IMR-90 (cell line): ENCODE results near the gene C5. TPM values are rescaled to one million over a fixed set of nuclear protein-coding genes. Genes with fewer than 3 reads are reported as not detected.

Experiments
- ATAC-seq: fragments of 200-7000 bp; cut with Tn5 transposase; 2 replicates; pipeline ENCODE4 v1.9.1; 2020; ENCODE audit warnings: low read depth, mild to moderate bottlenecking, moderate library complexity
- BruUV-seq: library from RNA; stranded (reverse); fragments of 400-500 nt; replicated peaks from 2 replicates; lab custom pipeline; 2021; lab: Mats Ljungman, UMichigan
- CTCF ChIA-PET: fragments of 300-600 bp; formaldehyde crosslinking; extraction: SDS; loops from one replicate; lab custom pipeline; 2021; ENCODE audit warnings: antibody characterized with exemption; lab: Yijun Ruan, JAX
- POLR2A ChIA-PET: fragments of 300-600 bp; sonication (Branson Sonifier 250); formaldehyde crosslinking; loops from one replicate; lab custom pipeline; 2022; ENCODE audit warnings: antibody characterized with exemption; ENCODE audit not compliant: unreplicated experiment; lab: Charles Lee
- DNase-seq: peaks from one replicate; pipeline ENCODE4 v3.0.0; 2013
- H2AFZ ChIP-seq: replicated peaks from 2 replicates; pipeline ENCODE3; 2013; ENCODE audit warnings: low read length, mild to moderate bottlenecking; ENCODE audit not compliant: poor library complexity
- H2AK5ac ChIP-seq: 2 replicates; pipeline ENCODE4 v1.6.1; 2013; ENCODE audit warnings: low read depth, low read length, inconsistent platforms
- H2AK9ac ChIP-seq: replicated peaks from 2 replicates; pipeline ENCODE3; 2013; ENCODE audit warnings: mild to moderate bottlenecking, low read depth, low read length, moderate library complexity; ENCODE audit not compliant: poor library complexity
- H2BK120ac ChIP-seq: 2 replicates; pipeline ENCODE4 v1.6.1; 2013; ENCODE audit warnings: low read depth, low read length, inconsistent platforms
- H2BK15ac ChIP-seq: 3 replicates; pipeline ENCODE4 v1.6.1; 2013; ENCODE audit warnings: low read depth, low read length, inconsistent platforms
- H2BK20ac ChIP-seq: 2 replicates; pipeline ENCODE4 v1.6.1; 2013; ENCODE audit warnings: low read depth, mild to moderate bottlenecking, inconsistent platforms, low read length, moderate library complexity
- H2BK5ac ChIP-seq: 2 replicates; pipeline ENCODE4 v1.6.1; 2013; ENCODE audit warnings: mild to moderate bottlenecking, low read depth, low read length, inconsistent platforms; ENCODE audit not compliant: poor library complexity, severe bottlenecking
- H3K14ac ChIP-seq: replicated peaks from 2 replicates; pipeline ENCODE4 v1.6.1; 2013; ENCODE audit warnings: low read depth, low read length, inconsistent platforms
- H3K18ac ChIP-seq: 2 replicates; pipeline ENCODE4 v1.6.1; 2013; ENCODE audit warnings: low read depth, low read length, control low read depth
- H3K23ac ChIP-seq: 2 replicates; pipeline ENCODE4 v1.6.1; 2013; ENCODE audit warnings: low read depth, low read length, inconsistent platforms
- H3K27ac ChIP-seq: 2 replicates; pipeline ENCODE4 v1.5.1; 2013; ENCODE audit warnings: mild to moderate bottlenecking, control low read depth, low read length; ENCODE audit not compliant: insufficient read depth
- H3K27me3 ChIP-seq: 2 replicates; pipeline ENCODE4 v1.6.1; 2013; ENCODE audit warnings: low read length; ENCODE audit not compliant: control insufficient read depth, insufficient read depth
- H3K36me3 ChIP-seq: 2 replicates; pipeline ENCODE4 v1.6.1; 2013; ENCODE audit warnings: low read length, mixed read lengths; ENCODE audit not compliant: control insufficient read depth, insufficient read depth
- H3K4ac ChIP-seq: 2 replicates; pipeline ENCODE4 v1.6.1; 2013; ENCODE audit warnings: low read depth, low read length, inconsistent platforms
- H3K4me1 ChIP-seq: 2 replicates; pipeline ENCODE4 v1.6.1; 2013; ENCODE audit warnings: low read length, mixed read lengths; ENCODE audit not compliant: control insufficient read depth, insufficient read depth
- H3K4me2 ChIP-seq: 2 replicates; pipeline ENCODE4 v1.6.1; 2013; ENCODE audit warnings: low read depth, mild to moderate bottlenecking, control low read depth, low read length, moderate library complexity
- H3K4me3 ChIP-seq: 2 replicates; pipeline ENCODE4 v1.5.1; 2013; ENCODE audit warnings: low read depth, mild to moderate bottlenecking, control low read depth, low read length, moderate library complexity; ENCODE audit not compliant: insufficient read depth
- H3K56ac ChIP-seq: 2 replicates; pipeline ENCODE4 v1.6.1; 2013; ENCODE audit warnings: low read length, inconsistent platforms; ENCODE audit not compliant: insufficient read depth; ENCODE audit errors: extremely low read depth
- H3K79me1 ChIP-seq, 2 experiments: 2 replicates each; pipeline ENCODE4 v1.6.1; 2013; ENCODE audit warnings: low read length in 2 of 2, inconsistent platforms in 1 of 2, low read depth in 1 of 2
- H3K9ac ChIP-seq: 2 replicates; pipeline ENCODE4 v1.6.1; 2013; ENCODE audit warnings: low read depth, low read length, control low read depth
- H3K9me1 ChIP-seq: 2 replicates; pipeline ENCODE4 v1.6.1; 2013; ENCODE audit warnings: low read length, inconsistent platforms; ENCODE audit not compliant: insufficient read depth
- H3K9me3 ChIP-seq: 2 replicates; pipeline ENCODE4 v1.6.1; 2013; ENCODE audit warnings: low read length; ENCODE audit not compliant: control insufficient read depth, insufficient read depth
- H4K20me1 ChIP-seq: 2 replicates; pipeline ENCODE4 v1.6.1; 2013; ENCODE audit warnings: low read length, inconsistent platforms; ENCODE audit not compliant: insufficient read depth
- H4K5ac ChIP-seq: 2 replicates; pipeline ENCODE4 v1.6.1; 2013; ENCODE audit warnings: mild to moderate bottlenecking, low read depth, low read length, control low read depth
- H4K8ac ChIP-seq, 2 experiments: 2 replicates each; pipeline ENCODE4 v1.6.1; 2013; ENCODE audit warnings: low read depth in 2 of 2, low read length in 2 of 2, control low read depth in 1 of 2, inconsistent platforms in 1 of 2
- H4K91ac ChIP-seq: 2 replicates; pipeline ENCODE4 v1.6.1; 2013; ENCODE audit warnings: low read depth, low read length, inconsistent platforms; ENCODE audit not compliant: insufficient read depth
- BHLHE40 ChIP-seq: fragments of 150-350 bp; IDR thresholded peaks from 2 replicates; pipeline ENCODE4 v1.6.1; 2016; ENCODE audit warnings: mild to moderate bottlenecking, low read depth, low read length
- CEBPB ChIP-seq: IDR thresholded peaks from 2 replicates; pipeline ENCODE4 v1.6.1; 2012; ENCODE audit warnings: low read depth, low read length, improper control_type of control experiment
- CHD1 ChIP-seq: IDR thresholded peaks from 2 replicates; pipeline ENCODE4 v1.6.1; 2012; ENCODE audit warnings: low read depth, low read length, improper control_type of control experiment
- ELK1 ChIP-seq: fragments of 150-350 bp; IDR thresholded peaks from 2 replicates; pipeline ENCODE4 v1.6.1; 2016; ENCODE audit warnings: low read depth, mild to moderate bottlenecking, low read length, moderate library complexity, borderline replicate concordance
- FOS ChIP-seq: fragments of 150-350 bp; IDR thresholded peaks from 2 replicates; pipeline ENCODE4 v1.6.1; 2016; ENCODE audit warnings: low read depth, low read length
- MXI1 ChIP-seq: IDR thresholded peaks from 2 replicates; pipeline ENCODE4 v1.6.1; 2012; ENCODE audit warnings: low read depth, mild to moderate bottlenecking, low read length, moderate library complexity, borderline replicate concordance
- NFE2L2 ChIP-seq: fragments of 150-350 bp; IDR thresholded peaks from 2 replicates; pipeline ENCODE4 v1.6.1; 2016; ENCODE audit warnings: low read depth, mild to moderate bottlenecking, low read length
- POLR2A ChIP-seq: IDR thresholded peaks from 2 replicates; pipeline ENCODE4 v1.6.1; 2012; ENCODE audit warnings: mild to moderate bottlenecking, low read depth, low read length
- RAD21 ChIP-seq: IDR thresholded peaks from 2 replicates; pipeline ENCODE4 v1.6.1; 2012; ENCODE audit warnings: low read length, improper control_type of control experiment
- WGBS, 2 experiments: methylation state at CpG; one replicate each; pipeline versions ENCODE4 v1.1.5 to v1.1.7; 2013; ENCODE audit warnings: missing lambda C conversion rate in 2 of 2; ENCODE audit not compliant: insufficient read length in 1 of 2; ENCODE audit errors: extremely low coverage in 2 of 2; 5-methylcytosine and 5-hydroxymethylcytosine counted together
- dilution Hi-C: fragments of 300-500 bp; cut with HindIII; formaldehyde crosslinking; loops from one replicate; pipeline ENCODE4 v1.14.3; 2018; ENCODE audit warnings: low sequenced_read_pairs; ENCODE audit not compliant: unreplicated experiment
- in situ Hi-C: fragments of 300-500 bp; cut with MboI; formaldehyde crosslinking; loops from 3 replicates; pipeline ENCODE4 v1.14.3; 2019; ENCODE audit warnings: low sequenced_read_pairs, inconsistent platforms, mixed read lengths
- intact Hi-C: fragments of 100-400 bp; cut with micrococcal nuclease; formaldehyde crosslinking; loops from 2 replicates; pipeline ENCODE4 v1.10.0; 2022
- polyA plus RNA-seq, 3 experiments: library from polyadenylated mRNA; depleted of rRNA; stranded (reverse); fragments of >200 nt; gene quantifications; 2 replicates each; pipeline ENCODE4 v1.2.3, GENCODE V29; 2012; ENCODE audit warnings: low replicate concordance in 1 of 3
- total RNA-seq: library from RNA; depleted of rRNA; stranded (reverse); fragments of >200 nt; gene quantifications from 2 replicates; pipeline ENCODE4 v1.2.3, GENCODE V29; 2012

The C5 gene
- total and polyA plus RNA-seq, 2 of the 4 experiments (the other 2 are of a cell fraction) = 1.5 to 2.3 TPM

GRCh38 chr9:120966013-120966369 is 84.1 kb downstream of the C5 start:
- ChIA-PET CTCF (no interaction called here), POLR2A (no interaction called here)
- Histone ChIP-seq H3K79me1 (no peaks in the 10 kb centered on the region), H4K5ac (no peak overlapping the region), H3K23ac (no peak overlapping the region), H3K27ac (no peak overlapping the region), H2AK5ac (no peak overlapping the region), H3K36me3 (no peaks in the 10 kb centered on the region), H4K8ac (no peak overlapping the region), H3K56ac (no peak overlapping the region), H2BK120ac (no peak overlapping the region), H2AK9ac (no peak overlapping the region), H2AFZ (no peak overlapping the region), H4K91ac (no peak overlapping the region), H2BK15ac (no peak overlapping the region), H2BK20ac (no peak overlapping the region), H3K4me1 (peaks cover 2% of the 10 kb centered on the region), H3K9me3 (no peaks in the 10 kb centered on the region), H3K14ac (no peak overlapping the region), H2BK5ac (no peak overlapping the region), H3K4me3 (no peak overlapping the region), H4K20me1 (no peaks in the 10 kb centered on the region), H3K27me3 (no peaks in the 10 kb centered on the region), H3K18ac (no peak overlapping the region), H3K4ac (no peak overlapping the region), H3K9me1 (peaks cover 2% of the 10 kb centered on the region; the same call in 1 of the 2 replicates), H3K9ac (no peak overlapping the region), H3K4me2 (no peak overlapping the region)
- WGBS, 2 experiments = no CpG with 5 or more reads among the region's 3 CpGs
- in situ Hi-C loops (no loop called here), intact Hi-C loops (no loop called here), dilution Hi-C loops (no loop called here)
- no peak for TF ChIP-seq CHD1
- TF ChIP-seq FOS = no peak
- no peak for TF ChIP-seq NFE2L2
- TF ChIP-seq POLR2A = no peak
- no peak for TF ChIP-seq RAD21
- TF ChIP-seq CEBPB = no peak
- no peak for TF ChIP-seq BHLHE40
- TF ChIP-seq ELK1 = no peak
- no peak for TF ChIP-seq MXI1
- no peak for ATAC-seq
- BruUV-seq = no TSS peak
- no peak for DNase-seq
